ENCODE data around the gene OR52E5. TPM values are rescaled to one million over a fixed set of nuclear protein-coding genes. Genes with fewer than 3 reads are reported as not detected.

The OR52E5 gene
- total RNA-seq, 1 donor from 2014 or later = not detected

DNA sequence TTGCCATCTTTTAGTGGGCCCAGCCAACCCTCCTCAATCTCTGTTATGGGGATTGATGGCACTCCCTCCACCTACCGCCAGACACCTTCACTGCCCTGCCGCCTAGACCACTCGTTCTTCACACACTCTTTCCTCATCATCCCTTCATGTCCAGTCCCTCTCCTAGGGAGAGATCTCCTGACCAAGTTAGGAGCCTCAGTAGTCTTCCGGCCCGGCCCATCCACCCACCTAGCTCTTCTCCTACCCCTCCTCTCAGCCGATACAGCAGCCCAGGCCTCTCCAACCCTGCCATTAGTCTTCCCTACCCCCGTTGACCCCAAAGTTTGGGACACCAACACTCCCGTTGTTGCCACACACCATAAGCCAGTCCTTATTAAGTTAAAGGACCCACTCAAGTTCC, 38.1 kb downstream of the OR52E5 start:
- Histone ChIP-seq H3K27me3 (ENCODE audit: low read depth) (no peaks in the 10 kb centered on the region), H3K9me3 (no peaks in the 10 kb centered on the region), H3K4me3 (no peak overlapping the region), H3K27ac (no peak overlapping the region), H3K36me3 (no peaks in the 10 kb centered on the region), H3K4me1 (no peaks in the 10 kb centered on the region)
- no peak for ATAC-seq
- intact Hi-C loops (cut with DNase I) = no loop called here
- DNase-seq = no peak
- TF ChIP-seq, protein P1, sequence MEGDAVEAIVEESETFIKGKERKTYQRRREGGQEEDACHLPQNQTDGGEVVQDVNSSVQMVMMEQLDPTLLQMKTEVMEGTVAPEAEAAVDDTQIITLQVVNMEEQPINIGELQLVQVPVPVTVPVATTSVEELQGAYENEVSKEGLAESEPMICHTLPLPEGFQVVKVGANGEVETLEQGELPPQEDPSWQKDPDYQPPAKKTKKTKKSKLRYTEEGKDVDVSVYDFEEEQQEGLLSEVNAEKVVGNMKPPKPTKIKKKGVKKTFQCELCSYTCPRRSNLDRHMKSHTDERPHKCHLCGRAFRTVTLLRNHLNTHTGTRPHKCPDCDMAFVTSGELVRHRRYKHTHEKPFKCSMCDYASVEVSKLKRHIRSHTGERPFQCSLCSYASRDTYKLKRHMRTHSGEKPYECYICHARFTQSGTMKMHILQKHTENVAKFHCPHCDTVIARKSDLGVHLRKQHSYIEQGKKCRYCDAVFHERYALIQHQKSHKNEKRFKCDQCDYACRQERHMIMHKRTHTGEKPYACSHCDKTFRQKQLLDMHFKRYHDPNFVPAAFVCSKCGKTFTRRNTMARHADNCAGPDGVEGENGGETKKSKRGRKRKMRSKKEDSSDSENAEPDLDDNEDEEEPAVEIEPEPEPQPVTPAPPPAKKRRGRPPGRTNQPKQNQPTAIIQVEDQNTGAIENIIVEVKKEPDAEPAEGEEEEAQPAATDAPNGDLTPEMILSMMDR (IDR thresholded peaks at IDR 0.05) = no peak

DNA sequence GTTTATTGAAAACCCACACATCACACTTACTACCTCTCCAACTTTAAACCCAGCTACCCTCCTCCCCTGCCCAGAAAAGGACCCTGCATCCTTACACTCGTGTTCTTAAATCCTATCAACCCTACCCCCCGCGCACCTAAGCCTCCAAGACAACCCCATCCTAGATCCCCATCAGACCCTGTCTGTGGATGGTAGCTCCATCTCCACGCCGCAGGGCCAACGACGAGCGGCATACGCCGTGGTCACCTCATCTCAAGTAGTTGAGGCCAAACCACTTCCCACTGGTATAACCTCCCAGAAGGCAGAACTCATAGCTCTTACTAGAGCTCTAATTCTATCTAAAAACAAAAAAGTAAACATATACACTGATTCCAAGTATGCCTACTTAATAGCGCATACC, 39.7 kb downstream of the OR52E5 start:
- H3K27ac ChIP-seq = no peak overlapping the region
- ATAC-seq (no peak), DNase-seq (no peak)
- intact Hi-C loops (cut with DNase I) = no loop called here
- H3K4me3 ChIP-seq = no peak overlapping the region
- H3K27me3 ChIP-seq (ENCODE audit: low read depth) = no peaks in the 10 kb centered on the region
- TF ChIP-seq, protein P1 (IDR thresholded peaks at IDR 0.05) = no peak
- no peaks in the 10 kb centered on the region for H3K9me3 ChIP-seq
- H3K36me3 ChIP-seq = no peaks in the 10 kb centered on the region
- H3K4me1 ChIP-seq = no peaks in the 10 kb centered on the region

DNA sequence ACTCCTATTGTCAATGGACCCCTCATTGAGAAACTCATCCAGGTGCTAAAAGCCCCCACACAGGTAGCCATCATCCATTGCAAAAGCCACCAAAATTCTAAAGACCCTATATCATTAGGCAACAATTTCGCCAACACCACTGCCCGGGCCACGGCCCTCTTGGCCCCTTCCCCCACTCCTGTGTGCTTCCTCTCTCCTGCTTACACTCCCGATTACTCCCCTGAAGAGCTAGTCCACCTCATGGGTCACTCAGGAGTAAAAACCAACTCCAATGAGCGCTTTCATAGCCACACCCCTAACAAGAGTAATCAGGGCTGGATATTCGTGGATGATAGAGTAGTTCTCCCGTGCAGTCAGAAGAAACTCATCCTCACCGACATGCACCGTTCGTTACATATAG, 40.1 kb downstream of the OR52E5 start:
- Histone ChIP-seq H3K36me3 (no peaks in the 10 kb centered on the region), H3K27me3 (ENCODE audit: low read depth) (no peaks in the 10 kb centered on the region), H3K27ac (no peak overlapping the region), H3K4me1 (no peaks in the 10 kb centered on the region), H3K4me3 (no peak overlapping the region), H3K9me3 (no peaks in the 10 kb centered on the region)
- TF ChIP-seq, protein P1 (IDR thresholded peaks at IDR 0.05) = no peak
- DNase-seq (no peak), ATAC-seq (no peak)
- intact Hi-C loops (cut with DNase I) = no loop called here

DNA sequence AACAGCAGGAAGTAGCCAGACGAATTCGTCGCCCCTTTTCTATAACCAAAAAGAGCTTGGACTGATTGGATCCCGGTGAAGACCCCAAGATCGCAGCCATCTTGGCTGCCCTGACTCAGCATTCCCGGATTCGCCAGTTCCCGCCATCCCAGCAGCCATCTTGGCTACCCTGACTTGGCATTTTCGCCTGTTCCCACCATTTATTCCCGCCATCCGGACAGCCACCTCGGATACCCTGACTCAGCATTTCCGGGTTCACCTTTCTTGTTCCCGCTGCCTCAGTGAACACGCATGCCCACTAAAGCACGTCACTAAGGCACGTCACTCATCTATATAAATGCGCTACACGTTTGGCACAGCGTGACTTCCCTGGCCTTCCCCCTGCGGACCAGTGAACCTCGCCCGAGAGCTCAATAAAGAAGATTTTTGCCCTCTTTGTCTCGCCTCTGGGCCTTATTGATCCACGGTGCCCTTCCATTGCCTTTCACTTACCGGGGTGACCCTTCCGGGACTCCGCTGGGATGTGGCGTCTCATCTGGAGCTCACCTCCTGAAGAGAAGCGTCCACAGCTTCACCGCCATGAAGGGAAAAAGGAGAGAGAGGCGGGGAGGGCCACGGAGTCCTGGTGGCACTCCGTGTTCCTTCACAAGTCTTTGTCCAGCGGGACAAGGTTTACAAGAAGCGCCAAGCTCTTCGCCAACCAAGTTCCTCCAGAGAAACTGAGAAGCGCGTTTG, 45.0 kb downstream of the OR52E5 start:
- ATAC-seq = no peak
- Histone ChIP-seq H3K27me3 (ENCODE audit: low read depth) (no peaks in the 10 kb centered on the region), H3K9me3 (no peaks in the 10 kb centered on the region), H3K4me1 (no peaks in the 10 kb centered on the region), H3K4me3 (no peak overlapping the region), H3K27ac (no peak overlapping the region), H3K36me3 (no peaks in the 10 kb centered on the region)
- intact Hi-C loops (cut with DNase I) = no loop called here
- TF ChIP-seq, protein P1 (IDR thresholded peaks at IDR 0.05) = no peak
- DNase-seq = no peak

DNA sequence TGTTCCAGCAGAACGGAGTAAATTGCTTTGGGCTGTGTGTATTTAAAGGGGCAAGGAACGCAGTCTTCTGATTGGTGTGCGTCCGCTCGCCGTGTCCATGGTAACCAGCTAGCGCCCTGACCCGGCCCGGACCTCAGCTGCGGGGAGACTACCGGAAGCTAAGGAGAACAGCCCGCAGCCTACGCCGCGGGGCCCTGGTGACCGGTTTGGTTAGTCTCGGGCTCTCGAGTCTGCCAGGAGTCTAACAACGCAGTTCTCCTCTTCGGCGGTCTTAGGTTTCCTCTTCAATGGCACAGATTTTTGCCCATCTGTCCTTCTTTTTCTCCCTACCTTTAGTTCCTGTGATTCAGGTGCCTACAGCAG, 45.6 kb downstream of the OR52E5 start:
- Histone ChIP-seq H3K4me3 (no peak overlapping the region), H3K27ac (no peak overlapping the region), H3K9me3 (no peaks in the 10 kb centered on the region), H3K27me3 (ENCODE audit: low read depth) (no peaks in the 10 kb centered on the region), H3K36me3 (no peaks in the 10 kb centered on the region), H3K4me1 (no peaks in the 10 kb centered on the region)
- DNase-seq = no peak
- no peak for ATAC-seq
- intact Hi-C loops (cut with DNase I) = no loop called here
- TF ChIP-seq, protein P1 (IDR thresholded peaks at IDR 0.05) = no peak
